Thoracic aorta (tissue), 2 donors: ENCODE measurements around the gene VPS11. TPM values are rescaled to one million over a fixed set of nuclear protein-coding genes. Genes with fewer than 3 reads are reported as not detected.

Experiments used
- ATAC-seq: fragments of 150-250 bp; one replicate; pipeline ENCODE4 v1.8.0; 2017; ENCODE audit warnings: low read depth; ENCODE audit not compliant: insufficient number of reproducible peaks, low FRiP score
- DNase-seq: peaks from one replicate; pipeline ENCODE4 v3.0.0-alpha.2; 2020; ENCODE audit warnings: low spot score
- H3K27ac ChIP-seq, 2 donors: fragments of 200-600 bp; sonication (generic); 1 replicate in 1 of 2; 2 replicates in 1 of 2; pipeline ENCODE4 v1.5.1; 2016; ENCODE audit warnings: mild to moderate bottlenecking in 2 of 2, moderate library complexity in 2 of 2
- H3K27me3 ChIP-seq: fragments of 200-600 bp; sonication (generic); replicated peaks from 2 replicates; pipeline ENCODE4 v1.6.0; 2016; ENCODE audit warnings: mild to moderate bottlenecking; ENCODE audit not compliant: insufficient read depth
- H3K36me3 ChIP-seq: fragments of 200-600 bp; sonication (generic); one replicate; pipeline ENCODE4 v1.5.1; 2016
- H3K4me1 ChIP-seq, 2 donors: fragments of 200-600 bp; sonication (generic); 1 replicate in 1 of 2; 2 replicates in 1 of 2; pipeline versions ENCODE4 v1.5.1 to v1.6.0; 2016; ENCODE audit warnings: low read depth in 2 of 2, mild to moderate bottlenecking in 1 of 2; ENCODE audit not compliant: control insufficient read depth in 1 of 2
- H3K4me3 ChIP-seq: fragments of 200-600 bp; sonication (generic); 2 replicates; pipeline ENCODE4 v1.5.1; 2016; ENCODE audit warnings: mild to moderate bottlenecking
- H3K9me3 ChIP-seq: fragments of 200-600 bp; sonication (generic); 2 replicates; pipeline ENCODE4 v1.5.1; 2016
- CTCF ChIP-seq: fragments of 200-600 bp; sonication (generic); IDR thresholded peaks from one replicate; pipeline ENCODE4 v1.5.1; 2019; ENCODE audit warnings: antibody characterized with exemption
- total RNA-seq, 2 donors: library from RNA; depleted of rRNA; stranded (reverse); fragments of >200 nt; gene quantifications; one replicate each; pipeline versions ENCODE4 v1.1.0 to v1.2.3, GENCODE V29; 2016

The VPS11 gene
- total RNA-seq, 2 donors from 2014 or later: 32.0 to 35.3 TPM

- Histone ChIP-seq H3K27ac (no peak overlapping the region), H3K4me1 (no peaks in the 10 kb centered on the region), H3K4me3 (no peak overlapping the region), H3K27me3 (no peaks in the 10 kb centered on the region), H3K9me3 (no peaks in the 10 kb centered on the region), H3K36me3 (peaks cover 70% of the 10 kb centered on the region)
- DNase-seq: no peak
- ATAC-seq: no peak
- no peak for TF ChIP-seq CTCF
These were observed 19.0 kb upstream of the VPS11 start for GRCh38 chr11:119048644-119049043.

- Histone ChIP-seq H3K27ac (no peak overlapping the region), H3K36me3 (peaks cover 70% of the 10 kb centered on the region), H3K27me3 (no peaks in the 10 kb centered on the region), H3K9me3 (no peaks in the 10 kb centered on the region), H3K4me3 (no peak overlapping the region), H3K4me1 (no peaks in the 10 kb centered on the region)
- ATAC-seq (no peak), DNase-seq (no peak)
- no peak for TF ChIP-seq CTCF
These were observed 18.5 kb upstream of the VPS11 start for GRCh38 chr11:119049081-119049480.

GRCh38 chr11:119051440-119052162 is 16.0 kb upstream of the VPS11 start:
- Histone ChIP-seq H3K27me3 (no peaks in the 10 kb centered on the region), H3K4me3 (no peak overlapping the region), H3K27ac (no peak overlapping the region), H3K9me3 (no peaks in the 10 kb centered on the region), H3K36me3 (peaks cover 60% of the 10 kb centered on the region), H3K4me1 (peaks cover 10 to 17% of the 10 kb centered on the region in 2 donors)
- DNase-seq: no peak
- no peak for ATAC-seq
- TF ChIP-seq CTCF: no peak

- no peak for TF ChIP-seq CTCF
- peaks cover 57% of the 10 kb centered on the region for H3K36me3 ChIP-seq
- no peak for ATAC-seq
These were observed 15.3 kb upstream of the VPS11 start for GRCh38 chr11:119052163-119052814.

GRCh38 chr11:119054418-119054817 is 13.2 kb upstream of the VPS11 start:
- H3K36me3 ChIP-seq: peaks cover 35% of the 10 kb centered on the region

More at GRCh38 chr11:119052163-119052814, 15.3 kb upstream of the VPS11 start:
- H3K4me1 ChIP-seq: peaks cover 10 to 17% of the 10 kb centered on the region in 2 donors
- H3K4me3 ChIP-seq: no peak overlapping the region
- no peak overlapping the region for H3K27ac ChIP-seq
- no peaks in the 10 kb centered on the region for H3K9me3 ChIP-seq
- H3K27me3 ChIP-seq: no peaks in the 10 kb centered on the region
- no peak for DNase-seq

More at GRCh38 chr11:119054418-119054817, 13.2 kb upstream of the VPS11 start:
- no peaks in the 10 kb centered on the region for H3K27me3 ChIP-seq
- ATAC-seq: no peak
- H3K4me3 ChIP-seq: no peak overlapping the region
- no peak for TF ChIP-seq CTCF
- no peaks in the 10 kb centered on the region for H3K9me3 ChIP-seq
- H3K27ac ChIP-seq: no peak overlapping the region
- DNase-seq: no peak
- peaks cover 16 to 23% of the 10 kb centered on the region in 2 donors for H3K4me1 ChIP-seq
